GM21737 (cell line): Measurements from ENCODE around the gene TMEM245.
A peak's percentile ranks its signal among the peaks of the same experiment; 100 is the strongest.
"Not testable (repeated sequence)": the region's sequence is repeated elsewhere in the genome, so short reads cannot be mapped to it uniquely, and the experiment has no call there.

Experiments
- ATAC-seq: cut with Tn5 transposase; IDR thresholded peaks from one replicate; pipeline ENCODE4 v1.9.1; 2021; ENCODE audit warnings: mild to moderate bottlenecking, moderate library complexity; ENCODE audit not compliant: unreplicated experiment

The TMEM245 gene

DNA sequence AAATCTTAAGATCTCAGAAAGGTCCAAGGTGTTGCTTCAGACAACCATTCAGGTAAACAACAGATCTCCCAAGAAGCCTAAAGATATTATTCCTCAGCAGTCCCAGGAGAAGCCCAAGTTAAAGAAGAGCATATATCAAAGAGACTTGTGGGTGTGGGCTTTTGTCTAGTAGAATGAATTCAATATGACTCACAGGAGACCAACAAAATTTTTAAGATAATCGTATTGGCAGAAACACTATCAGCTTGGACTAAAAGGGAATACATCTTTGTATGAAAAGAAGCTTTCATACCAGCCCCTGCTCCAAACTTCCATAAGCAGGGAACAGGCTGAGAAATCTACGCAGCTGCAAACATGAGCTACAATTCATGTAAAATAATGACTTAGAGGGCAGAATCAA is 116.6 kb downstream of the TMEM245 start:
- ATAC-seq = no peak

DNA sequence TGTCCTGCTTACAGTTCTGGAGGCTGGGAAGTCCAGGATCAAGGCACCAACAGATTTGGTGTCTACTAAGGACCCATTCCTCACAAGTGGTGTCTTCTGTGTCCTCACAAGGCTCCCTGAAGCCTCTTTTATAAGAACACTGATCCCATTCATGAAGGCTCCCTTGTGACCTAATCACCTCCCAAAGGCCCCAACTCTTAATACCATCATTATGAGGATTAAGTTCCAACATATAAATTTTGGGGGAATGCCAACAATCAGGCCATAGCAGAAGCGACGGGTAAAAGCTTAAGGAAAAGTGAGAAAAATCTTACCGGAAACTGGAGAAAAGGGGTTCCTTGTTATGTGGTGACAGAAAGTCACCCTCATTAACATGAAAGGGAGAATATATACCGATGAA is 117.6 kb downstream of the TMEM245 start:
- no peak for ATAC-seq

DNA sequence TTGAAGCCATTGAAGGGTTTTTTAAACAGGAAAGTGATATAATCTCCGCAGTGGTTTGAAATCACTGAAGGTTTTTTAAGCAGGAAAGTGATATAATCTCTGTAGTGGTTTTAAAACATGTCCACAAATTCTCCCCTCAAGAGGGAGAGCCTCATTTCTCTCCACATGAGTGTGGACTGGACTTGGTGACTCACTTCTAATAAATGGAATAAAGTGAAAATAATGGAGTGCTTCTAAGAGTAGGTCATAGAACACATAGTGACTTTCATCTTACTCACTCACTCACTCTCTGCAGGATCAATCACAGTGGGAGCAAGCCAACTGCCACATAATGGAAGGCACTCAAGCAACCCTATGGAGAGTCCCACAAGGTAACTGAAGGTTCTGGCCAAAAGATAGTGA is 118.5 kb downstream of the TMEM245 start:
- ATAC-seq = no peak

DNA sequence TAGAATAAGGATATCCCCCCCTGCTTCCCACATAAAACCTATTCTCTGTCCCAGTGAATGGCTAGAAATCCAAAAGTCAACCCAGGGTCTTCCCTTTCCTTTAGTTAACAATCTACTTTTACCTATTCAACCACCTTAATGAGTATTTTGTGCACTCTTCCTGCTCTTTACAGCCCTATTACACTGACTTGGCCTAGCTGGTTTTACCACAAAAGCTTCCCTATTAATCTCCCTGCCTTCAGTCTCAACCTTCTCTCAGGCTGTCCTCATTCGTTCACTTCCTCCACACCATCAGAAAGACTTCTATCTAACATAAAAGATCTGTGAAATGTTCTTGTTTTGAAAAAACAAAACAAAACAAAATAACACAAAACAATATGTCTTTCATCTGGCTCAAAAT is 122.6 kb downstream of the TMEM245 start:
- no peak for ATAC-seq

DNA sequence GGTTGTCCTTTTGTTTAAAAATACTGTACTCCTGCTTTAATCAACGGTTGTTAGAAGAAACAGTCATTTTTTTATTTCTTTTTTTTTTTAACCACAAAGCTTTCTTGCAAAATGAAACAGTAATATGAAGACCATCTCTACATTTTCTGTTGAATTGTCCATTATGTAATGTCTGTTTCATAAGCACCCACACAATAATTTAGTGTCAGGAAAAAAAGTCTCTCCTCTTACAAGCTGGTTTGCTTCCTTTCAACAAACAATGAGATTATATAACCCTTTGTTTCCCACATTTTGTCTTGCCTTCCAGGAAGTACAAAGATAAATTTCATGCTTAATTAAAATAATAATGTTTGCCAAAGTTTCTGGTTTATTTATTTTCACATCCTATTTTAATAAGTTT is 123.1 kb downstream of the TMEM245 start:
- no peak for ATAC-seq

DNA sequence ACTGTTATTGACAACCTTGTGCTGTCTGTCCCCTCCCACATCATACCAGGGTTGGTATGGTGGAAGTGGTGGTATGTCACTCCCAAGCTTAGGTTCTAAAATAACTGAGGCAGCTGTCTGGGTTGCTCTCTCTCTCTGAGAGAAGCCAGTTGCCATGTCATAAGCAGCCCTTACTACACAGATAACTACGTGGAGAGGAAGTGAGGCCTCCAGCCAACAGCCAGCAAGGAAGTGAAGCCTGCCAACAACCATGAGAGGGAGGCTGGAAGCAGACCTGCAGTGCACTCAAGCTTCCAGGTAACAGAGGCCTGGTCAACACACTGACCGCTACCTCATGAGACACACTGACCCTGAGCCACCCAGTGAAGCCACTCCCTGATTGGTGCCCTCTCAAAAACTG is 125.1 kb downstream of the TMEM245 start:
- ATAC-seq = peak; percentile 82

DNA sequence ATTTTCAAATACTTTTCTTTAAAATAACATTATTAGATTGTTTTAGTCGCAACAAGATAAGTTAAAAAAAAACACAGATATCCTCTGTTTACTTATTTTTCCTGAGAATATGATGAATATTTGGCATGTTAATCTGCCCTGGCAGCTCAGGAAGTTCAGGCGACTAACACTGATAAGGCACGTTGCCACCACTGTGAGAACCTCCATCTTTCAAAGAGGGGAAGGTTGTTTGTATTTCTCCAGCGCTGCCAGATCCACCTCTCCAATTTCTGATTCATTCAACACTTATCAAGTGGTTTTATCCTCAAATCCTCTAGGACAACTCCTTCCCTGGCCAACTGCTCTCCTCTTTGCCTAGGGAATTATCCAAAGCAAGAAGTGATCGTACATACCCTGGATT is 128.3 kb downstream of the TMEM245 start:
- ATAC-seq = no peak

DNA sequence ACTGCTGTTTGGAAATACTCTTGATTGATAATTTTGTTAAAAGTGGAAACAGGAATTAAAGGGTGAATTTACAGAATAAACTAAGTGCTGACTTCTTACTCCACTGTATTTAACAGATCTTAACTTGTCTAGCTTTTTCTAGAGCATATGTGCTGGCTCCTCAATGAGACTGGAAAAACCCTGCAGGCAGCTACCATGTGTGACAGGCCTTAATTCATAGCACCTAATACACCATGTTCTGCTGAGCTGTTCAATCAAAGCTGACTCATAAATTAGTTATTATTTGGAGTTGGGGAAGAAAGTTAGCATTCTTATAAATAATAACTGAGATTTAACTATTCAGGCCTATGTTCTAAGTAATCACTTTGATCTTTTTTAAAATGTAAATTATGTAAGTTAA is 135.9 kb downstream of the TMEM245 start:
- no peak for ATAC-seq

DNA sequence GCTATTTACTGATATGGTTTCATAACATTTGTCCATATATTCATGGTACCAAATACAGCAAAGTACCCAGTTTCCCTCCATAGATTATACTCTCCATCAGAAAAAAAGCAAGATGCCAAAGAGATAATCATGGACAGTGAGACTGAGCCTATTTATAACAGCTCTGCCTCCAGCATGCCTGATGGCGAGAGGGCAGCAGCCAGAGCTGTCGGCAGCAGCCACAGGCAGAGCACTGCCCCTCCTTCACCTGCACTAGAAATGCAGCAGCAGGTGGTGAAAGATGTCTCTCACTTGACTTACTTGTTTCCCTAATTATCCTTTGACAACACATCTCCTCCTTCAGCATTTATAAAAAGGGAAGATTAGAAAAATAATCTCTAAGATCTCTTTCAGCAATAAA is 138.9 kb downstream of the TMEM245 start:
- no peak for ATAC-seq

DNA sequence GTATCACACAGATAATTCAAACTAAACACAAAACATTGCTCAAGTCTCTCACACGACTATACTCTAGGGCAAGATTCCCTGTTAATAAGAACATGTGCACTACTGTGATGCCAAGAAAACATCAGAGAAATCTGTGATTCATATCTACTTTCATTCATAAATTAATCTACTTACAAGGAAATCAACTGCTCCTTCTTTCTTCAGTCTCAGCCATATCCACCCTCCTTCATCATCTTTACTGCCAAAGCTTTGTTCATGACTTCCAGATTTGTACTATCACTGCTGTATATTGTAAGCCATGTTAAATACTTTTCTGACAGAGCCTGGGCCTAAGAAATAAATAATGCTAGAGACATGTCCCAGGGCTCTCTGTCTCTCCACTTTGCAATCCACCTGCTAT is 141.5 kb downstream of the TMEM245 start:
- no peak for ATAC-seq

DNA sequence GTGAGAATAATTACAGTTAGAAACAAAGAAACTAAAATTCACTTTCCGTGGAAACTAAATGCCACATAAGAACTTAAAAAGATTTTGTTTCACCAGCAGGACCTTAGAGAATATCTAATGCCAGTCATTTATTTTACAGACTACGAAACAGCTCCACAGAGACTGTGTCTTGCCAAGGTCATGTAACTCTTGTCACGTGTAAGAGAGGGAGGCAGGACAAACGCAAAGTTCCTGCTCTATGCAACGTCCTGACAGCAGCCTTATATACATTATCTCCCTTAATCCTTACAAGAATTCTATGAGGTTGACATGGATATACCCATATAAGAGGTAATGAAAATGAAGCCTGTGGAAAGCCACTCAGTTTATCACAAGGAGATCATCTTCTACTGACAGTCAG is 145.9 kb downstream of the TMEM245 start:
- no peak for ATAC-seq

DNA sequence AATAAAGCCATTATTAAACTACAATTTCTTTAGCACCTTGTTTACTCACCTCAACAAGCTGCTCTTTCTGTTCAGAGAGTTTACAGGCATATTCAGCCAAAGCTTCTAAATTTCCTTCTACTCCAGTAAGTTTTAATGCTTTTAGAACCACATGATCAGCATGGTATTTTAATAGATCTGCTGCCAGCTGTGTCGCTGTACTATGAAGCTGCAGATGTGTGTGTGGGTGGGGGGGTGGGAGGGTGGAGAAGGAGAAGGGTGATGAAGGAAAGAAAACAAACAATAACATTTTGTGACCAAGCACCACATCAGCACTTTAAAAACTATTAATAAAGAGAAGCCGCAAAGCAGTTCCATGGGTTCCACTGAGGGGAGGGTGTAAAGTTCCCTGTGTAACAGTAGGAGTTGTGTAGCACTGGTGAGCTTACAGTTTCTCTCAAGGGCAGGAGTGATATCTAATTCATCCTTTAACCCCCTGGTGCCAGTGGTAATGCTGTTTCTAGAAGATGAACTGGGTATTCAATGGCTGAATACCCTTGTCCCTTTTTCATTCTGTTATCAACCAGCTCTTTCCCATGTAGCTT is 147.0 kb downstream of the TMEM245 start:
- ATAC-seq = no peak

DNA sequence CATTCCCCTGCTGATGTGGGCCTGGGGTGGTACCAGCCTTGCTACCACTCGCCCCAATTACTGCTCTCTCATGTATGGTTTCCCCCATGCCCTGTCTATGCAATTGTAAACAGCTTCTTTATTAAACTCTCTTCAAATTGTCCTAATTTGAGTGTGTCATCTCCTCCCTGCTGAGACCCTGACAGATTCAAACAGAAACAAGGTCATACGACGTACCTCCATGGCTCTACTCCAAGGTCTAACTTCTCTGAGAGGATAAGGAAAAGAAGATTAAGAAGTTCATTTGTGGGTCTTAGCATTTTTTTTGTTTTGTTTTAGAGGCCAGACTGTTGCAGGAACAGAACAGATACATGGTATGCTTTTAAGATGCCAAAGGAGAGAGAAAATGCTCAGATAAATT is 147.6 kb downstream of the TMEM245 start:
- ATAC-seq = no peak

DNA sequence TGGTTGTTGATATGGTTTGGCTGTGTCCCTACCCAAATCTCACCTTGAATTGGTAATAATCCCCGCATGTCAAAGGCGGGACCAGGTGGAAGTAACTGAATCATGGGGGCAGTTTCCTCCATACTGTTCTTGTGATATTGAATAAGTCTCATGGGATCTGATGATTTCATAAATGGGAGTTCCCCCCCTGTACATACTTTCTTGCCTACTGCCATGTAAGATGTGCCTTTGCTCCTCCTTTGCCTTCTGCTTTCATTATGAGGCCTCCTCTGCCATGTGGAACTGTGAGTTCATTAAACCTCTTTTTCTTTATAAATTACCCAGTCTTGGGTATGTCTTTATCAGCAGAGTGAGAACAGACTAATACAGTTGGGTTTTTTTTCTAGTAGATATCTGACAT is 148.4 kb downstream of the TMEM245 start:
- ATAC-seq = not testable (repeated sequence)

DNA sequence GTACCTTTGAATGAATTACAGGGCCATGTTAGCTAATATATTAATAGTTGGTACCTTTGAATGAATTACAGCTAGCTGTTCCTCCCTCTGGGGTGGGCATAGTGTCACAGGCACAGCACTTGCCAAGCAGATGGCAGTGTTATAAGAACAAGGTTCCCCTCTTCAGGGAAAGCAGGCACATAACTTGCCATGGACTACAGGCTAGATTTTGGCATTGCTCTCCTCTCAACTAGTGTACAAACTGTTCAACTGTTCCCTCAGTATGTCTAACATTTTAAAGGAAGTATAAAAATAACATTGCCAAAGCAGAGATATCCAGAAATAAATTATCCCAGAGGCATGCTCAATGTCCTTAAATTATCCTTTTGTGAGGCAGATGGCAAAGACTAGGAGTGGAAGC is 151.8 kb downstream of the TMEM245 start:
- ATAC-seq = no peak
